Measurements from ENCODE around the gene ARHGAP29.

ARHGAP29 gene

DNA sequence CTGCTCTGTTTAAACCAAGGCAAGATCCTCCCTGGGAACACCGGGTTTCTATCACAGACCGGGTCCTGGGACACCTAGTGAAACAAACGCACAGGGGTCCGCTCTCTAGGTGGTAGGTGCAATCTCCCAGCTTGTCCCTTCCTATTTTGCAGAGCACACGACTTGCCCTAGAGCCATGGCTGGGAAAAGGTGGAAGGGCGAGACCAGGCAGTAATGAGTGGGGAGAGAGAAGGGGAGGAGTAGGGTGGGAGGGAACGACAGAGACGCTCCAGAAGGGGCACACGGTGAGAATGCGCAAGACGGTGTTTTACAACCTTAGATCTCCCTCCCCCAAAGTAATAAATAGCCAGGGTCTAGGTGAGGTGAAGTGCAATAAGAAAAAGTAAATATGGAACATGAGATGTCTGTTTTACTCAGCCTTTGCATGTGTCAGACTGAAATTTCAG, 9.3 kb upstream of the ARHGAP29 start:
- H3K4me3 ChIP-seq (ENCODE audit: low read length) = no peak overlapping the region
- H3K4me2 ChIP-seq (ENCODE audit: low read depth, low read length) = peak overlapping the region; percentile 41; the same call in 1 of the 2 replicates
- H3K9ac ChIP-seq (ENCODE audit: low read length) = no peak overlapping the region
- no peaks in the 10 kb centered on the region for H3K36me3 ChIP-seq (replicated peaks; ENCODE audit: insufficient read depth, low read length)
- no peaks in the 10 kb centered on the region for H3F3A ChIP-seq (ENCODE audit: insufficient read depth, low read length)
- DNase-seq = no peak
- H3K27ac ChIP-seq (ENCODE audit: low read length) = no peak overlapping the region
- no peak overlapping the region for H2AFZ ChIP-seq (ENCODE audit: low read length)
- H3K27me3 ChIP-seq (replicated peaks; ENCODE audit: insufficient read depth, low read length) = peaks cover 29% of the 10 kb centered on the region
- H3K79me2 ChIP-seq (ENCODE audit: low read length) = no peaks in the 10 kb centered on the region
- H4K20me1 ChIP-seq (ENCODE audit: insufficient read depth, low read length) = no peaks in the 10 kb centered on the region
- no peaks in the 10 kb centered on the region for H3K9me3 ChIP-seq (replicated peaks; ENCODE audit: insufficient read depth, low read length)
- no peak for TF ChIP-seq EZH2 (optimal IDR thresholded peaks at IDR 0.05; ENCODE audit: low read depth, low read length)
- no peaks in the 10 kb centered on the region for H3K4me1 ChIP-seq (ENCODE audit: low read length)
- no peaks in the 10 kb centered on the region for H3K9me2 ChIP-seq (replicated peaks; ENCODE audit: insufficient read depth, low read length)

DNA sequence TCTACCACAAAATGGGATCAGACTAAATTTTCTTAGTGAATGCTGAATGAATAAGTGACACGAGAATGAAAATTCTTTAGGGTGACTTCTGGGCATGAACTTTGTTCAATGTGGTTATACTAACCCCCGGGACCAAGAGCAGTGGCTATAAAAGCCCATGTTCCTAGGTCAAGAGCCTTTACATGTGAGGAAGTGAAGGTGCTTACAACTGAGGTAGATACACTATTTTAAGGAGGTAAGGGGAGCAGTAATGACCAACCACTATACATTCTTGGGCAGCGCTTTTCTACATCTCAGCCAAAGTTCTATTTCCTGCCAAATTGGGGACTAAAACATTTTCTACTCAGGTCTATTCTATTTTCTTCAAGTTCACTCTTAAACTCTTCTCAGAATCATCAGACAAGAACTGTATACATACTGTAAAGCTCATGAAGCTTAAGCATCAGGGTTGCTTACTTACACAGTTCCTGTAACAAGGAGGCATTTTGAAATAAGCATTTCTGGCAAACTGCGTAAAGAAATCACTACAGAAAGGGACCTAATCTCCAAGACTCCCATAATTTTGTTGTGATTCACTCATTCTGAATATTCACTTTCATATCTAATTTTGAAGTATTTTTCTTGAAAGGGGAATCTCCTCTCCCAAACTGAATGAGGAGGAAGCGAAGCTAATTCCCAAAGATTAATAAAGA, 8.5 kb upstream of the ARHGAP29 start:
- Histone ChIP-seq H3K4me3 (ENCODE audit: low read length) (no peak overlapping the region), H3K9me2 (replicated peaks; ENCODE audit: insufficient read depth, low read length) (no peaks in the 10 kb centered on the region), H4K20me1 (ENCODE audit: insufficient read depth, low read length) (no peaks in the 10 kb centered on the region), H3K4me2 (ENCODE audit: low read depth, low read length) (no peak overlapping the region), H3K36me3 (replicated peaks; ENCODE audit: insufficient read depth, low read length) (no peaks in the 10 kb centered on the region), H2AFZ (ENCODE audit: low read length) (no peak overlapping the region), H3K27me3 (replicated peaks; ENCODE audit: insufficient read depth, low read length) (peaks cover 29% of the 10 kb centered on the region), H3K79me2 (ENCODE audit: low read length) (no peaks in the 10 kb centered on the region), H3K4me1 (ENCODE audit: low read length) (no peaks in the 10 kb centered on the region), H3K9me3 (replicated peaks; ENCODE audit: insufficient read depth, low read length) (no peaks in the 10 kb centered on the region), H3K9ac (ENCODE audit: low read length) (no peak overlapping the region), H3F3A (ENCODE audit: insufficient read depth, low read length) (no peaks in the 10 kb centered on the region), H3K27ac (ENCODE audit: low read length) (no peak overlapping the region)
- no peak for TF ChIP-seq EZH2phosphoT487 (IDR thresholded peaks at IDR 0.05; ENCODE audit: low read length)
- no peak for TF ChIP-seq EZH2 (optimal IDR thresholded peaks at IDR 0.05; ENCODE audit: low read depth, low read length)
- DNase-seq = no peak

DNA sequence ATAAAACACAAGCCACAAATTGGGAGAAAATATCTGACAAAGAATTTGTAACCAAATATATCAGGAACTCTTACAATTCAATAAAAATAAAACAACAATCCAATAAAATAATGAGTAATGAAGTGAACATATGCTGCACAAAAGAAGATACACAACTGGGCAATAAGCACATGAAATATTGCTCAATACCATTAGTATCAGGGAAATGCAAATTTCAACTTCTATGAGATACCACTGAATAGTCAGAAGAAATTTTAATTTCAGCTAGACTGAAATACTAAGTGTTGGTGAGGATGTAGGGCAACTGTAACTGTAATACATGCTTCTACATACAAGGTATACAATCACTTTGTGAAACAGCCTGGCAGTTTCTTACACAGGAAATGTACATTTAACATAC, 7.4 kb upstream of the ARHGAP29 start:
- no peak overlapping the region for H3K27ac ChIP-seq (ENCODE audit: low read length)

DNA sequence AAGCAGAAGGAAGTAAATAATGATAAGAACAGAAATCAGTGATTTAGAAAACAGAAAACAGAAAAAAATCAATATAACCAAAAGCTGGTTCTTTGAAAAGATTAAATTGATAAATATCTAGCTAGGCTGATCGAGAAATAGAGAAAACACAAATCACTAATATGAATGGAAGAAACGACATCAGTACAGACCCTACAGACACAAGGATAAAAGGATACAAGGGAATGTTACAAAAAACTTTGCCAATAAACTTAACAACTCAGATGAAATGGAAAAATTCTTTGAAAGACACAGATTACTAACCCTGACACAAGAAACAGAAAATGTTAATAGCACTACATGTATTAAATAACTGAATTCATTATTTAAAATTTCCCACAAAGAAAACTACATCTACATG, 6.3 kb upstream of the ARHGAP29 start:
- H3K4me2 ChIP-seq (ENCODE audit: low read depth, low read length) = no peak overlapping the region
- TF ChIP-seq EZH2 (optimal IDR thresholded peaks at IDR 0.05; ENCODE audit: low read depth, low read length) = no peak
- TF ChIP-seq, protein P1, sequence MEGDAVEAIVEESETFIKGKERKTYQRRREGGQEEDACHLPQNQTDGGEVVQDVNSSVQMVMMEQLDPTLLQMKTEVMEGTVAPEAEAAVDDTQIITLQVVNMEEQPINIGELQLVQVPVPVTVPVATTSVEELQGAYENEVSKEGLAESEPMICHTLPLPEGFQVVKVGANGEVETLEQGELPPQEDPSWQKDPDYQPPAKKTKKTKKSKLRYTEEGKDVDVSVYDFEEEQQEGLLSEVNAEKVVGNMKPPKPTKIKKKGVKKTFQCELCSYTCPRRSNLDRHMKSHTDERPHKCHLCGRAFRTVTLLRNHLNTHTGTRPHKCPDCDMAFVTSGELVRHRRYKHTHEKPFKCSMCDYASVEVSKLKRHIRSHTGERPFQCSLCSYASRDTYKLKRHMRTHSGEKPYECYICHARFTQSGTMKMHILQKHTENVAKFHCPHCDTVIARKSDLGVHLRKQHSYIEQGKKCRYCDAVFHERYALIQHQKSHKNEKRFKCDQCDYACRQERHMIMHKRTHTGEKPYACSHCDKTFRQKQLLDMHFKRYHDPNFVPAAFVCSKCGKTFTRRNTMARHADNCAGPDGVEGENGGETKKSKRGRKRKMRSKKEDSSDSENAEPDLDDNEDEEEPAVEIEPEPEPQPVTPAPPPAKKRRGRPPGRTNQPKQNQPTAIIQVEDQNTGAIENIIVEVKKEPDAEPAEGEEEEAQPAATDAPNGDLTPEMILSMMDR (IDR thresholded peaks at IDR 0.05; ENCODE audit: low read length) = no peak
- TF ChIP-seq EZH2phosphoT487 (IDR thresholded peaks at IDR 0.05; ENCODE audit: low read length) = no peak
- H3K9ac ChIP-seq (ENCODE audit: low read length) = no peak overlapping the region
- H3K9me3 ChIP-seq (replicated peaks; ENCODE audit: insufficient read depth, low read length) = no peaks in the 10 kb centered on the region
- H3K4me1 ChIP-seq (ENCODE audit: low read length) = no peaks in the 10 kb centered on the region
- peaks cover 36% of the 10 kb centered on the region for H3K27me3 ChIP-seq (replicated peaks; ENCODE audit: insufficient read depth, low read length)
- no peaks in the 10 kb centered on the region for H3K36me3 ChIP-seq (replicated peaks; ENCODE audit: insufficient read depth, low read length)
- no peaks in the 10 kb centered on the region for H3F3A ChIP-seq (ENCODE audit: insufficient read depth, low read length)
- H4K20me1 ChIP-seq (ENCODE audit: insufficient read depth, low read length) = no peaks in the 10 kb centered on the region
- no peak overlapping the region for H2AFZ ChIP-seq (ENCODE audit: low read length)
- DNase-seq = no peak
- H3K27ac ChIP-seq (ENCODE audit: low read length) = no peak overlapping the region
- H3K4me3 ChIP-seq (ENCODE audit: low read length) = no peak overlapping the region
- no peaks in the 10 kb centered on the region for H3K79me2 ChIP-seq (ENCODE audit: low read length)
- H3K9me2 ChIP-seq (replicated peaks; ENCODE audit: insufficient read depth, low read length) = no peaks in the 10 kb centered on the region

More for the DNA sequence above, 7.4 kb upstream of the ARHGAP29 start:
- TF ChIP-seq, protein P1 (IDR thresholded peaks at IDR 0.05; ENCODE audit: low read length) = no peak
- Histone ChIP-seq H3K4me2 (ENCODE audit: low read depth, low read length) (no peak overlapping the region), H3K4me1 (ENCODE audit: low read length) (no peaks in the 10 kb centered on the region), H4K20me1 (ENCODE audit: insufficient read depth, low read length) (no peaks in the 10 kb centered on the region), H3K4me3 (ENCODE audit: low read length) (no peak overlapping the region), H3K36me3 (replicated peaks; ENCODE audit: insufficient read depth, low read length) (no peaks in the 10 kb centered on the region), H3K79me2 (ENCODE audit: low read length) (no peaks in the 10 kb centered on the region), H2AFZ (ENCODE audit: low read length) (no peak overlapping the region), H3K27me3 (replicated peaks; ENCODE audit: insufficient read depth, low read length) (peaks cover 29% of the 10 kb centered on the region), H3K9me2 (replicated peaks; ENCODE audit: insufficient read depth, low read length) (no peaks in the 10 kb centered on the region), H3K9me3 (replicated peaks; ENCODE audit: insufficient read depth, low read length) (no peaks in the 10 kb centered on the region), H3K9ac (ENCODE audit: low read length) (no peak overlapping the region), H3F3A (ENCODE audit: insufficient read depth, low read length) (no peaks in the 10 kb centered on the region)
- DNase-seq = no peak

Data from MM.1S (cell line).